ENCODE measurements around the gene EPC2.

Gene EPC2

DNA sequence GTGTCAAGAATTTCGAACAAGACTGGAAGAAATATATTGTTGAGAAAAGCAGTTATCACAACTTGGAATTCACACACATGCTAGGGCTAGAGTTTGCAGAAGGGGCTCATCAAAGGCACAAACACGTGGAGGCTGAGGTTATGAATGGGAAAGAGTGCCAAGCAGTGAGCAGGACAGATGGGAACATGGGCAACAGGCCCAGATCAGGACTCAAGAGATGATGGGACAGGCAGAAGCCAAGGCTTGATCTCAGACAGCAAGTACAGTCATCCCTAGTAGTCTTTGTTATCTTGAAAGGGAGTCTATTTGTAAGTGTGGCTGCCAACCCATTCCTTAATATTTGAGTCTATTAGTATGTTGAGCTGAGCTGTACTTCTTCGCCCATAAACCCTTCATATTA lies 22.2 kb upstream of the EPC2 start:
- H3K4me1 ChIP-seq = no peaks in the 10 kb centered on the region
- no peaks in the 10 kb centered on the region for H3K27me3 ChIP-seq
- H3K9me3 ChIP-seq = no peaks in the 10 kb centered on the region
- no peak overlapping the region for H3K4me3 ChIP-seq
- TF ChIP-seq, protein P1, sequence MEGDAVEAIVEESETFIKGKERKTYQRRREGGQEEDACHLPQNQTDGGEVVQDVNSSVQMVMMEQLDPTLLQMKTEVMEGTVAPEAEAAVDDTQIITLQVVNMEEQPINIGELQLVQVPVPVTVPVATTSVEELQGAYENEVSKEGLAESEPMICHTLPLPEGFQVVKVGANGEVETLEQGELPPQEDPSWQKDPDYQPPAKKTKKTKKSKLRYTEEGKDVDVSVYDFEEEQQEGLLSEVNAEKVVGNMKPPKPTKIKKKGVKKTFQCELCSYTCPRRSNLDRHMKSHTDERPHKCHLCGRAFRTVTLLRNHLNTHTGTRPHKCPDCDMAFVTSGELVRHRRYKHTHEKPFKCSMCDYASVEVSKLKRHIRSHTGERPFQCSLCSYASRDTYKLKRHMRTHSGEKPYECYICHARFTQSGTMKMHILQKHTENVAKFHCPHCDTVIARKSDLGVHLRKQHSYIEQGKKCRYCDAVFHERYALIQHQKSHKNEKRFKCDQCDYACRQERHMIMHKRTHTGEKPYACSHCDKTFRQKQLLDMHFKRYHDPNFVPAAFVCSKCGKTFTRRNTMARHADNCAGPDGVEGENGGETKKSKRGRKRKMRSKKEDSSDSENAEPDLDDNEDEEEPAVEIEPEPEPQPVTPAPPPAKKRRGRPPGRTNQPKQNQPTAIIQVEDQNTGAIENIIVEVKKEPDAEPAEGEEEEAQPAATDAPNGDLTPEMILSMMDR (IDR thresholded peaks at IDR 0.05) = no peak
- no peak overlapping the region for H3K27ac ChIP-seq
- intact Hi-C loops (cut with DNase I; ENCODE audit: low total_unique reads) = no loop called here
- no peak for DNase-seq
- H3K36me3 ChIP-seq = no peaks in the 10 kb centered on the region

DNA sequence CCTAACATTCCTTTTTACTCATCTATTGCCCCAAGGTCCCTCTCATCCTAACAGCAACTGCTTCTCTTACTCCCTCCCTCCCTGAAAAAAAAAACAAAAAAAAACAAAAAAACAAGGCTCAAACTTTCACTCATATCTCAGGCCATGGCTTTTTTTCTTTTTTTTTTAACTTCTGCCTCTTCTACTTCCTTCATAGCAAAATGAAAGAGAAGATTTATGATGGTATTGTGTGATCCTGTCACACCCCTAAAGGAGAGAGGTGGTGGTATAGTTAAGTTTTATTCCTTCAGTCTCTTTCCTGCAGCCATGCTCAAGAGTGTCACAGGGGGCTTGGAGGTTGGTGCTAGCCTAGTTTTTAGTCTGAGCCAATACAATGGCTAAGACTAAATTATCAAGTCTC lies 21.5 kb upstream of the EPC2 start:
- intact Hi-C loops (cut with DNase I; ENCODE audit: low total_unique reads) = no loop called here
- Histone ChIP-seq H3K9me3 (no peaks in the 10 kb centered on the region), H3K36me3 (no peaks in the 10 kb centered on the region), H3K4me3 (no peak overlapping the region), H3K27me3 (no peaks in the 10 kb centered on the region), H3K27ac (no peak overlapping the region), H3K4me1 (no peaks in the 10 kb centered on the region)
- DNase-seq = no peak
- TF ChIP-seq, protein P1 (IDR thresholded peaks at IDR 0.05) = no peak

DNA sequence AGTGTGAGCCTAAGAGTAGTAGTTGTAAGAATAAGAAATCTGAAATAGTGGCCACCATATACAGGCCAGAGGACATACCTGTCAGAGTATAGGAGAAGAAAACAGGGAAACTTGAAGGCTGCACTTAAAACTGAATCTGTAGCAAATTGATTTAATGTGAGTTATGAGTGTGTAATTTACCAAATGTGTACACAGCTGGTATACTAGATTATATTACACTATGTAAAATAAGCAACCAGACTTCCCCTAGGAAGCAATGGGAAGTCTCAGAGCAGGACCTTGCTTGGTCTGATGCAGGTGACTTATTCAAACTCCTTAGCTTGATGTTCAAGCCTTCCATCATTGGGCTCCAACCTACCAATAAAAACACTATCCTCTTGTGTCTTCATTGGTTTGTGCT lies 17.3 kb upstream of the EPC2 start:
- H3K27ac ChIP-seq = no peak overlapping the region
- no peak for DNase-seq
- no peaks in the 10 kb centered on the region for H3K9me3 ChIP-seq
- H3K27me3 ChIP-seq = no peaks in the 10 kb centered on the region
- intact Hi-C loops (cut with DNase I; ENCODE audit: low total_unique reads) = no loop called here
- TF ChIP-seq, protein P1 (IDR thresholded peaks at IDR 0.05) = no peak
- H3K4me1 ChIP-seq = no peaks in the 10 kb centered on the region
- H3K4me3 ChIP-seq = no peak overlapping the region
- no peaks in the 10 kb centered on the region for H3K36me3 ChIP-seq

DNA sequence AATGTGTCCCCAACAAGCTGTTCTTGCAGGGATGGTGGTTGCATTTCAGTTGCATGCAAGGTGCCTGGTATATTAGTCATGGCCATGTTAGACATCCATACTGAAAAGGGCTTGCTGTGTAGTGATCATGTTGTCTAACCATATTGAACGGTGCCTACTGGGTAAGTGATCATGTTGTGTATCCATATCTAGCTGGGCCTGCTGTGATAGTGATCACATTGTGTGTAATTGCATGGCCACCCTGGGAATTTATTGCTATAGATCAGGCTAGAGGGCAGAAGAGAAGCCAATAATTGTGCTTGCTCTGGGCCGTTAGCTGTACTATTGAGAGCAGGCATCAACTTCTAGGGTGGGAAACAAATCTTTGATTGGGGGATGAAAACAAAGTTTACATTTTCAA lies 9.8 kb upstream of the EPC2 start:
- no peak overlapping the region for H3K27ac ChIP-seq
- TF ChIP-seq, protein P1 (IDR thresholded peaks at IDR 0.05) = no peak
- H3K4me1 ChIP-seq = peaks cover 0 to 4% (median 0%) of the 10 kb centered on the region in 4 donors
- H3K36me3 ChIP-seq = no peaks in the 10 kb centered on the region
- no peaks in the 10 kb centered on the region for H3K27me3 ChIP-seq
- intact Hi-C loops (cut with DNase I; ENCODE audit: low total_unique reads) = loop anchor here (5.0 kb wide), 1 partner anchor 417 kb away; no protein-coding TSS in a partner anchor
- no peak overlapping the region for H3K4me3 ChIP-seq
- DNase-seq = no peak
- H3K9me3 ChIP-seq = no peaks in the 10 kb centered on the region

DNA sequence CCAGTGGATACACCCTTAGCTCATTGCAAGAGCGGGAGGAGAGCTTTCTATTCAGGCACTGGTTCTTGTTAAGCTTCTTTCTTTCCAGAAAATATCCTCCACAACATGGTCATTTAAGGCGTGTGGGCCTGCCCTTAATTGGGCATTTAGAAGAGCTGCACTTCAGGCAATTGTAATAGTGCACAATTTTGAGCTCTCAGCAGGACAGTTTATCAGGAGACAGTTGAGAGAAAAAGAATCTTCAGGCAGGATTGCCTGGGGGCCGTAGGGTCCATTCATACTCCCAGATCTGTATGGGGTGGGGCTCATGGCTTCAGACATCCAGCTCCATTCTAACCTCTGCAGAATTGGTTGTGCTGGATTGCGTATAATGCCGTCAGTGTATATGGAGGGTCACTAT lies 6.0 kb upstream of the EPC2 start:
- no peak overlapping the region for H3K27ac ChIP-seq
- no peaks in the 10 kb centered on the region for H3K36me3 ChIP-seq
- peaks cover 0 to 13% (median 2%) of the 10 kb centered on the region in 4 donors for H3K4me1 ChIP-seq
- no peak overlapping the region for H3K4me3 ChIP-seq
- no peaks in the 10 kb centered on the region for H3K27me3 ChIP-seq
- TF ChIP-seq, protein P1 (IDR thresholded peaks at IDR 0.05) = no peak
- intact Hi-C loops (cut with DNase I; ENCODE audit: low total_unique reads) = no loop called here
- DNase-seq = no peak
- H3K9me3 ChIP-seq = no peaks in the 10 kb centered on the region

DNA sequence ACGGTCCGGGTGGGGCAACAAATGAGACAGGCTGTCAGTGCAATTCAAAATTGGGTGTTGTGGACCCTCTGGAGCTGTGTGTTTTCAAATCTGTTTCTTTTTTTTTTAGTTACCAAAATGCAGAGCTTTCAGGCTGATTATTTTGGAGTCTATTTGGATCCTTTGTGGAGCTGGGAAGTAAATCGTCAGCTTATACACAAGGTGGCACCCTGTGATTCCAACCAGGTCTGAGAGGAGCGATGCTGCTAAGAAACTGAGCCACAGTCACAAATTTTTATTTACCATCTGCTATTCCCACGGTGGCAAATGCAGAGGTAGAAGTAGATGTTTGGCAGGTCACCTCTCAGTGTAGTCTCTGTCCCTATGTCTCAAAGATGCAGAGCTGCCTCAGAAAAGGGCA lies 3.8 kb upstream of the EPC2 start:
- H3K36me3 ChIP-seq = no peaks in the 10 kb centered on the region
- H3K9me3 ChIP-seq = no peaks in the 10 kb centered on the region
- TF ChIP-seq, protein P1 (IDR thresholded peaks at IDR 0.05) = no peak
- DNase-seq = no peak
- peaks cover 0 to 16% (median 6%) of the 10 kb centered on the region in 4 donors for H3K4me1 ChIP-seq
- H3K4me3 ChIP-seq = no peak overlapping the region
- H3K27me3 ChIP-seq = no peaks in the 10 kb centered on the region
- no peak overlapping the region for H3K27ac ChIP-seq
- intact Hi-C loops (cut with DNase I; ENCODE audit: low total_unique reads) = no loop called here

All from tibial artery (tissue), 4 donors.